D341Med (cell line): Measurements from ENCODE around the gene RPA3.

Source experiments
- DNase-seq: peaks from one replicate; pipeline ENCODE4 v3.0.0; 2012; ENCODE audit warnings: low spot score

RPA3 gene

DNA sequence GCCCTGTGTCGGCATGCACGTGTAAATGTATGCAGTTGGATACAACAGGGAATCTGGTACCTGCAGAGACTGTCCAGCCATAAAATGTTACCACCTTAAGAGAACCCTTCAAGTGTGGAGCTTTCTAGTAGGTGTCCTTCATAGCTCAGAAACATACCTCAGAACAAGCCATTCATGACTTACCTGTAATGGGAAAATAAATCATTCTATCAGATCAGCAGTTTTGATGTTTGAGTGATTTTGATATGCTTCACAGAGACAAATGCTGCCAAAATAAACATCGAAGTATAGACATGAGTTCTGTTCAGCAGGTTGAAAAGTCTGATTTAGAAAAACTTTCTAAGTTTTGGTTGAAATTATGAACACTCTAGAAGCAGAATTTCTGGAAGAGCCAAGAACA is 111.4 kb downstream of the RPA3 start:
- DNase-seq, result no peak

DNA sequence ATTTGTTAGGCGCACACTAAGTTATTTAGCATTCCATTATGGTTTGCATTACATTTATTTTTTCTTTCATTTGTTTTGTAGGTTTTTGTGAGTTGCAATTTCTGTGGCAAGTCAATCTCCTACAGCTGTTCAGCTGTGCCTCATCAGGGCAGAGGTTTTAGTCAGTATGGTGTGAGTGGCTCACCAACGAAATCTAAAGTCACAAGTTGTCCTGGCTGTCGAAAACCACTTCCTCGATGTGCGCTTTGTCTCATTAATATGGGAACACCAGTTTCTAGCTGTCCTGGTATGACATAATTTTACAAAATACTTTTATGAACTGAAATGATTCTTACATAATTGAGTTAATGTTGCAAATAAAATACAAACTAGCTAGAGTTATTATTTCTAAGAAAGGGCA is 122.2 kb downstream of the RPA3 start:
- DNase-seq, result no peak

DNA sequence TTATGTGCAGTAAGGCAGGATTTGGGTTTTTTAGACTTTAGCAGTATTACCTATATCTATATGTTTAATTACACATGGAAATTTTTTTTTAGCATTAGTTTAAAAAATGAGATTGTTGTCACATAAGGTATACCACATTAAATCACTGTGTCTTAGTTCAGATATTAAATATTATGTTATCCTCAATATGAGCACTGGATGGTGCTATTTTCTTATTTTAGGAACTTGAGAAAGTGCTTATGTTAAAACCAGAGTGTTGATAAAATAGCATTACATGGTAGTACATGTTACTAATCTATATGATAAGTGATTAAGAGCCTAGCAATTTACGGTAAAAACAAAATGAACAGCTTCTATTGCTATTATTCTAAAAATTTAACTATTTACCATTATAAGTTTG is 123.0 kb downstream of the RPA3 start:
- no peak for DNase-seq
